HL-60 (cell line): Measurements from ENCODE around the gene SLC25A26.

Experiments used
- DNase-seq, 2 experiments: peaks; one replicate each; pipeline ENCODE4 v3.0.0-alpha.2; 2010 to 2020; ENCODE audit warnings: low read depth in 1 of 2, low spot score in 1 of 2
- H3K27ac ChIP-seq: fragments of 250-450 bp; sonication (Bioruptor Pico); replicated peaks from 2 replicates; pipeline ENCODE4 v1.5.1; 2020; ENCODE audit warnings: mild to moderate bottlenecking, moderate library complexity
- H3K27me3 ChIP-seq: fragments of 250-450 bp; sonication (Bioruptor Pico); 2 replicates; pipeline ENCODE4 v1.5.1; 2021; ENCODE audit warnings: mild to moderate bottlenecking, moderate library complexity; ENCODE audit not compliant: insufficient read depth, poor library complexity, severe bottlenecking
- H3K4me3 ChIP-seq: replicated peaks from 2 replicates; pipeline ENCODE4 v1.5.1; 2011; ENCODE audit warnings: mild to moderate bottlenecking, control low read depth, low read length; ENCODE audit not compliant: insufficient read depth
- CTCF ChIP-seq: IDR thresholded peaks from one replicate; pipeline ENCODE4 v1.5.1; 2011; ENCODE audit warnings: low read length, control low read depth, inconsistent platforms; ENCODE audit not compliant: insufficient read depth
- GABPA ChIP-seq: IDR thresholded peaks from 2 replicates; pipeline ENCODE4 v1.6.1; 2012; ENCODE audit warnings: low read depth
- POLR2AphosphoS5 ChIP-seq: IDR thresholded peaks from 2 replicates; pipeline ENCODE4 v1.6.1; 2012; ENCODE audit warnings: low read depth
- REST ChIP-seq: IDR thresholded peaks from 2 replicates; pipeline ENCODE4 v1.6.1; 2012; ENCODE audit warnings: low read depth; ENCODE audit not compliant: insufficient replicate concordance
- SPI1 ChIP-seq: IDR thresholded peaks from 2 replicates; pipeline ENCODE4 v1.6.1; 2012; ENCODE audit warnings: low read depth, mild to moderate bottlenecking, borderline replicate concordance

The SLC25A26 gene

GRCh38 chr3:66198437-66199088 lies 22.2 kb upstream of the SLC25A26 start:
- TF ChIP-seq CTCF (no peak), GABPA (no peak), POLR2AphosphoS5 (no peak)
- Histone ChIP-seq H3K4me3 (no peak overlapping the region), H3K27me3 (peaks cover 8% of the 10 kb centered on the region), H3K27ac (no peak overlapping the region)
- no peak for DNase-seq

GRCh38 chr3:66199089-66199473 lies 21.7 kb upstream of the SLC25A26 start:
- H3K27ac ChIP-seq: no peak overlapping the region
- no peak for DNase-seq
- peaks cover 6% of the 10 kb centered on the region for H3K27me3 ChIP-seq
- TF ChIP-seq REST (no peak), SPI1 (no peak), CTCF (no peak), GABPA (no peak), POLR2AphosphoS5 (no peak)
- no peak overlapping the region for H3K4me3 ChIP-seq

- H3K27me3 ChIP-seq: peaks cover 6% of the 10 kb centered on the region
- H3K27ac ChIP-seq: no peak overlapping the region
- TF ChIP-seq REST (no peak), SPI1 (no peak), POLR2AphosphoS5 (no peak), CTCF (no peak), GABPA (no peak)
- no peak for DNase-seq
- H3K4me3 ChIP-seq: no peak overlapping the region
Measured at GRCh38 chr3:66200147-66200546, 20.7 kb upstream of the SLC25A26 start.

- TF ChIP-seq POLR2AphosphoS5: no peak
- TF ChIP-seq REST: no peak
- no peak for TF ChIP-seq CTCF
- no peak for TF ChIP-seq SPI1
- TF ChIP-seq GABPA: no peak
- H3K4me3 ChIP-seq: no peak overlapping the region
- no peak for DNase-seq
- no peak overlapping the region for H3K27ac ChIP-seq
- no peaks in the 10 kb centered on the region for H3K27me3 ChIP-seq
Measured at GRCh38 chr3:66200786-66201185, 20.0 kb upstream of the SLC25A26 start.
